MG63 (cell line): Measurements from ENCODE around the gene GLRX. TPM values are rescaled to one million over a fixed set of nuclear protein-coding genes. Genes with fewer than 3 reads are reported as not detected.

Source experiments
- DNase-seq: peaks from one replicate; pipeline ENCODE4 v3.0.0-alpha.2; 2020
- H3K27me3 ChIP-seq: fragments of 250-450 bp; sonication (Bioruptor Pico); 2 replicates; pipeline ENCODE4 v1.5.1; 2020; ENCODE audit warnings: mild to moderate bottlenecking, moderate library complexity
- H3K36me3 ChIP-seq: fragments of 250-450 bp; sonication (Bioruptor Pico); 2 replicates; pipeline ENCODE4 v1.5.1; 2020; ENCODE audit warnings: mild to moderate bottlenecking, moderate library complexity
- H3K4me3 ChIP-seq: fragments of 250-450 bp; sonication (Bioruptor Pico); 2 replicates; pipeline ENCODE4 v1.5.1; 2020; ENCODE audit warnings: mild to moderate bottlenecking, moderate library complexity
- H3K9me3 ChIP-seq: fragments of 250-450 bp; sonication (Bioruptor Pico); 2 replicates; pipeline ENCODE4 v1.5.1; 2020; ENCODE audit warnings: mild to moderate bottlenecking, moderate library complexity
- total RNA-seq: library from RNA; depleted of rRNA; stranded (reverse); fragments of >200 nt; shearing (Covaris generic); gene quantifications from 2 replicates; pipeline ENCODE4 v1.2.3, GENCODE V29; 2014; ENCODE audit warnings: low replicate concordance

The GLRX gene
- total RNA-seq, 1 experiment from 2014 or later, result 120 TPM

DNA sequence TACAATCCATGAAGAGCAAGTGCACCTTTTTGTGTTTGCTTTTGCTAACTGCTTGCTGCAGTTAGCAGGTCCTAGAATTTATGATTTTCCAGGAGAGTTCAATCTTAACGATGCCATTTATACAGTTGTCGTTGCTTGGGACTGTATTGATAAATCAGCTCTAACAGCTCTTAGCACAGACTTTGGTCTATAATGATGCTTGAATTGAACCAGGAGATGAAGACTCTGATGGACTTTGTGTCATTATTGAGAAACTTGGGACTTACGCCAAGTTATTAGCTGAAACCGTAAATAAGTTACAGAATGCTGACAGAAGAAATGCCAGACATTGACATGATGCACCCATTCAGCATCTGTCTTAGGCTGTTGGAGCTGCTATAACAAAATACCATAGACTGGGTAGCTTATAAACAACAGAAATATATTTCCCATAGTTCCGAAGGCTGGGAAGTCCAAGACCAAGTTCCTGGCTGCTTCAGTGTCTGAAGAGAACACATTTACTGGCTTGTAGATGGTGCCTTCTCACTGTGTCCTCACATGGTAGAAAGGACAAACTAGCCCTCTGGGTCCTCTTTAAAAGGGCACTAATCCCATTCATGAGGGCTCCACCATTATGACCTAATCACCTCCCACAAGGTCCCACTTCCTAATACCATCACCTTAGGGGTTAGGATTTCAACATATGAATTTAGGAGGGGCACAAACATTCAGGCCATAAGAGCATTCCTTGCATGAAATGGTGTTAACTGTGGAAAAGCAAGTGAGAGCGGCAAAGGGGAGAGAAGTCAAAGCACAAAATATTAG lies 17.6 kb downstream of the GLRX start:
- Histone ChIP-seq H3K9me3 (no peaks in the 10 kb centered on the region), H3K36me3 (no peaks in the 10 kb centered on the region), H3K27me3 (no peaks in the 10 kb centered on the region), H3K4me3 (no peak overlapping the region)
- no peak for DNase-seq

- no peaks in the 10 kb centered on the region for H3K9me3 ChIP-seq
- H3K36me3 ChIP-seq, result no peaks in the 10 kb centered on the region
- DNase-seq, result no peak
- no peak overlapping the region for H3K4me3 ChIP-seq
- no peaks in the 10 kb centered on the region for H3K27me3 ChIP-seq
Measured at GRCh38 chr5:95803271-95804148, 19.0 kb downstream of the GLRX start.

DNA sequence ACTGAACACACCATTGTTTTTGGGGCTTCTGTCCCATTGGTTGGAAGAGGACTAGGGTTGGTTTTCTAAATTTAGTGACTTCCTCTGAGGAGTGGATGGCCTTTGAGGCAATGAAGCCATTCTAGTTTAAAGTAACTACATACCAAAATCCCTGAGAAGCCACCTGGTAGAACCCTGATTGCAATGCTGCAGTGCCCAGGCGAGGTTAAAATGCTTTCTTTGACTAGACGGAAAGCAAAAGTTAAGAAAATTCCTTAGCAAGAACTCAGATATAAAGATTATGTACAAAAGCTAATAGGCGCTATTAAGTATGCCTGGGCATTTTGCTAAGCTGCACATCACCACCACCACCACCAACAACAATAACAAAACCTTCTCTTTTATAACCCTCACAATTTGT lies 20.6 kb downstream of the GLRX start:
- H3K27me3 ChIP-seq, result no peaks in the 10 kb centered on the region
- H3K36me3 ChIP-seq, result peaks cover 11% of the 10 kb centered on the region
- DNase-seq, result no peak
- no peaks in the 10 kb centered on the region for H3K9me3 ChIP-seq
- H3K4me3 ChIP-seq, result no peak overlapping the region

DNA sequence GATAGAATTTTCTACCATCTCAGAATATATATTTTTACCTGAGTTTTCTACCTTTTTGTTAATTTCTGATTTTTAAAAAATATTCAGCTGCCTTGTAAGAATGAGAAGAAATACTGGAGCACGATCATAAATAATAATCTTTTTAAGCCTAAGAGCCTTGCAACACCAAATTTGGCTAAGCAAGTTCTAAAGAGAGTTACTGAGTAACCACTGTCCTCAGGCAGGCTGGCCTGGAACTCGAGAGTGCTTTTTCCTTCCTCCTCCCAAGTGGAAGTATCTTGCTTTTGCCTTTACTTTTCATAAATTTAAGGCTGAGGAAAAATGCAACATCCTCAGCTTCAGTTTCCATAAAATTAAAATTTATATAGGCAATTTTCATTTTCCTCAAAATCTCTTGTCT lies 21.0 kb downstream of the GLRX start:
- no peaks in the 10 kb centered on the region for H3K9me3 ChIP-seq
- no peak for DNase-seq
- H3K27me3 ChIP-seq, result no peaks in the 10 kb centered on the region
- peaks cover 15% of the 10 kb centered on the region for H3K36me3 ChIP-seq
- H3K4me3 ChIP-seq, result no peak overlapping the region

DNA sequence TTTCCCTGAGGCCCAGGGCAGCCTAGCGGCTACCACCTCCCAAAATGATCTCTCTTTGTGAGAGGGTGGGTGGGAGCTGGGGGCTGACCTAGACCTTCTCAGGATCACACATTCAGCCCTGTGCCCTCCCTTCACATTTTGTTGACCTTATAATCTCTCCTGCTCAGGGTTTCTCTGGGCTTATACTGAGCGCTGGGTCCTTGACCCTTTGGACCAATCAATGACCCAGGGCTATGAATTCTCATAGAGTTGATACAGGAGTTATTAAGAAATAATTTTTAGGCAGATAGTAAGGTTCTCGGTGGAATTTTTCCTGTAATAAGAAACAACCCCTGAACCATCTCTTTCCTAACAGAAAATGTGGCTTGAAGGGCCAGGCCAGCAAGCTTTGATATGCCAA lies 22.0 kb downstream of the GLRX start:
- H3K9me3 ChIP-seq, result no peaks in the 10 kb centered on the region
- H3K27me3 ChIP-seq, result no peaks in the 10 kb centered on the region
- peaks cover 21% of the 10 kb centered on the region for H3K36me3 ChIP-seq
- DNase-seq, result no peak
- H3K4me3 ChIP-seq, result no peak overlapping the region

DNA sequence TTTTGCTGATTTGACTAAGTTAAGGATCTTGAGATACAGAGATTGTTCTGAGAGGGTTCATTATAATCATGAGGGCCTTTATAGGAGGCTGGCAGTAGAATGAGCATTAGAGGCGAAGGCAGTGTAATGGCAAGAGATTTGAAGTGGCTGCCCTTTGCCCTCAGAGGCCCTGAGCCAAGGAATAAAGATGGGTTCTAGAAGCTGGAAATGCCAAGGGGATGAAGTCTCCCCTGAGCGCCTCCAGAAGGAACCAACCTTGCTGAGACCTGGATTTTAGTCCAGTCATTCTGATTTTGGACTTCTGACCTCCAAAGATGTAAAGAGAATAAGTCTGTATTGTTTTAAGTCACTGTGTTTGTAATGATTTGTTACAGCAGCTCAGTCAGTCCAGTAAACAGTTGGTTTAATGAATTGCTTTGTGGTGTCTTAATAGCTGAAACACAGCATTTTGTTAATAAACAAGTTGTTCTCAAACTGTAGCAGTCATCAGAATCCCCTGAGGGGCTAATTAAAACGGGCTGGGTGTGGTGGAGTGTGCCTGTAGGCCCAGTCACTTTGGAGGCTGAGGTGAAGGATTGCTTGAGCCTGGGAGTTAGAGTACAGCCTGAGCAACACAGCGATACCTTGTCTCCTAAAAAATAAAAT lies 23.2 kb downstream of the GLRX start:
- no peak for DNase-seq
- no peaks in the 10 kb centered on the region for H3K27me3 ChIP-seq
- no peak overlapping the region for H3K4me3 ChIP-seq
- peaks cover 30% of the 10 kb centered on the region for H3K36me3 ChIP-seq
- H3K9me3 ChIP-seq, result no peaks in the 10 kb centered on the region

- no peak for DNase-seq
- Histone ChIP-seq H3K4me3 (no peak overlapping the region), H3K36me3 (peaks cover 38% of the 10 kb centered on the region), H3K27me3 (no peaks in the 10 kb centered on the region), H3K9me3 (no peaks in the 10 kb centered on the region)
Measured at GRCh38 chr5:95798545-95798944, 24.0 kb downstream of the GLRX start.

DNA sequence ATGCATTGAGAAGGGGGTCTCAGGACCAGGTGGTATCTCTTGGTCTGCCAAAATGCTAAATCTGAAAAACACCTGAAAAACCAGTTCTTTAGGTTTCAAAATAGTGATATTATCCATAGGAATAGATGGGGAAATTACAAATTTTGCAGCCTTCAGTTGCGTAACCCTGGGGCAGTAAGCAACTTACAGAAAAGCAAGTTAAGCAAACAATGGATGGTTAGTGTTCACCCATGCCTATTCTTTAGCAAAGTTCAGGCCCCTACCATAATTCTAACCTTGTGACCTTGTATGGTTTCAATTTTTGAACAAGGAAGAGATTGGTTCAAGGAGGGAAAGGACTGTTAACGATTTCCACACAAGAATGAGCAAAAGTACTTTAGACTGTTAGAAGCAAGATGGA lies 24.5 kb downstream of the GLRX start:
- Histone ChIP-seq H3K4me3 (no peak overlapping the region), H3K36me3 (peaks cover 43% of the 10 kb centered on the region), H3K27me3 (no peaks in the 10 kb centered on the region), H3K9me3 (no peaks in the 10 kb centered on the region)
- no peak for DNase-seq

- no peak overlapping the region for H3K4me3 ChIP-seq
- peaks cover 47% of the 10 kb centered on the region for H3K36me3 ChIP-seq
- no peaks in the 10 kb centered on the region for H3K9me3 ChIP-seq
- no peaks in the 10 kb centered on the region for H3K27me3 ChIP-seq
- no peak for DNase-seq
Measured at GRCh38 chr5:95797301-95797700, 25.2 kb downstream of the GLRX start.

- Histone ChIP-seq H3K9me3 (no peaks in the 10 kb centered on the region), H3K4me3 (no peak overlapping the region), H3K36me3 (peaks cover 74% of the 10 kb centered on the region), H3K27me3 (no peaks in the 10 kb centered on the region)
- DNase-seq, result no peak
Measured at GRCh38 chr5:95794070-95794516, 28.4 kb downstream of the GLRX start.

- Histone ChIP-seq H3K27me3 (no peaks in the 10 kb centered on the region), H3K4me3 (no peak overlapping the region), H3K9me3 (no peaks in the 10 kb centered on the region), H3K36me3 (peaks cover 83% of the 10 kb centered on the region)
- DNase-seq, result no peak
Measured at GRCh38 chr5:95791751-95792150, 30.8 kb downstream of the GLRX start.

- Histone ChIP-seq H3K9me3 (no peaks in the 10 kb centered on the region), H3K4me3 (no peak overlapping the region), H3K36me3 (peaks cover 87% of the 10 kb centered on the region), H3K27me3 (no peaks in the 10 kb centered on the region)
- DNase-seq, result no peak
Measured at GRCh38 chr5:95788493-95788892, 34.0 kb downstream of the GLRX start.

- peaks cover 81% of the 10 kb centered on the region for H3K36me3 ChIP-seq
- H3K27me3 ChIP-seq, result no peaks in the 10 kb centered on the region
- no peaks in the 10 kb centered on the region for H3K9me3 ChIP-seq
- DNase-seq, result no peak
- H3K4me3 ChIP-seq, result no peak overlapping the region
Measured at GRCh38 chr5:95786821-95787418, 35.6 kb downstream of the GLRX start.

GRCh38 chr5:95784514-95785302 lies 37.8 kb downstream of the GLRX start:
- Histone ChIP-seq H3K27me3 (no peaks in the 10 kb centered on the region), H3K4me3 (no peak overlapping the region), H3K9me3 (no peaks in the 10 kb centered on the region), H3K36me3 (peaks cover 82% of the 10 kb centered on the region)
- DNase-seq, result no peak

DNA sequence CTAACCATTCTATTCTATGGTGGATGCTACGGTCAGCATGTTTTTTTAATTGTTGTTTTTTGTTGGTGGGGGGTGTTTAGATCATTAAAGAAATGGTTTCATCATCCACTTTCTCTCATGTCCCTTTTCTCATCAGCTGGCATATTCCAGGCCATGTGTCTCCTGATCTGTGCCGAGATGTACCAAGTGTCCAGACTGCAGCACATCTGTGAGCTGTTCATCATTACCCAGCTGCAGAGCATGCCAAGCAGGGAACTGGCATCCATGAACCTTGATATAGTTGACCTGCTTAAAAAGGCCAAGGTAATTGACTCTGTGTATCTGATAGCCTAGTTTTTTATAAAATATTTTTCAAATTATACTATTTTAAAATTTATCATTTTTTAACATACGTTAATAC lies 38.9 kb downstream of the GLRX start:
- Histone ChIP-seq H3K9me3 (no peaks in the 10 kb centered on the region), H3K36me3 (peaks cover 79% of the 10 kb centered on the region), H3K27me3 (no peaks in the 10 kb centered on the region), H3K4me3 (no peak overlapping the region)
- DNase-seq, result no peak

DNA sequence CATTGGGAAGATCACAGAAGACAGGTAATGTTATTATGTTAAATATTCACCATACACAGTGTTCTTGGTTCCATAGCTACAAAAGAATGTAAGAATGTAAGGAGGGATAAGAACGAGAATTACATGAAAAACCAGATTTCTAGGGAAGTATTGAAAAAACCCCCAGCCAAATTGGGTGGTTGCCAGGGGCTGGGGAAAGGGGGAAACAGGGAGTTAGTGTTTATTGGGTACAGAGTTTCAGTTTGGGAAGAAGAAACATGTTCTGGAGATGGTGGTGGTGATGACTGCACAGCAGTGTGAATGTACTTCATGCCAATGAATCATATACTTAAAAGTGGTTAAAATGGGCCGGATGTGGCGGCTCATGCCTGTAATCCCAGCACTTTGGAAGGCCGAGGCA lies 40.3 kb downstream of the GLRX start:
- no peak for DNase-seq
- H3K36me3 ChIP-seq, result peaks cover 72% of the 10 kb centered on the region
- H3K9me3 ChIP-seq, result no peaks in the 10 kb centered on the region

More for the DNA sequence above, 40.3 kb downstream of the GLRX start:
- Histone ChIP-seq H3K4me3 (no peak overlapping the region), H3K27me3 (no peaks in the 10 kb centered on the region)
